ENCODE measurements around the gene ZBTB49.

Gene ZBTB49

DNA sequence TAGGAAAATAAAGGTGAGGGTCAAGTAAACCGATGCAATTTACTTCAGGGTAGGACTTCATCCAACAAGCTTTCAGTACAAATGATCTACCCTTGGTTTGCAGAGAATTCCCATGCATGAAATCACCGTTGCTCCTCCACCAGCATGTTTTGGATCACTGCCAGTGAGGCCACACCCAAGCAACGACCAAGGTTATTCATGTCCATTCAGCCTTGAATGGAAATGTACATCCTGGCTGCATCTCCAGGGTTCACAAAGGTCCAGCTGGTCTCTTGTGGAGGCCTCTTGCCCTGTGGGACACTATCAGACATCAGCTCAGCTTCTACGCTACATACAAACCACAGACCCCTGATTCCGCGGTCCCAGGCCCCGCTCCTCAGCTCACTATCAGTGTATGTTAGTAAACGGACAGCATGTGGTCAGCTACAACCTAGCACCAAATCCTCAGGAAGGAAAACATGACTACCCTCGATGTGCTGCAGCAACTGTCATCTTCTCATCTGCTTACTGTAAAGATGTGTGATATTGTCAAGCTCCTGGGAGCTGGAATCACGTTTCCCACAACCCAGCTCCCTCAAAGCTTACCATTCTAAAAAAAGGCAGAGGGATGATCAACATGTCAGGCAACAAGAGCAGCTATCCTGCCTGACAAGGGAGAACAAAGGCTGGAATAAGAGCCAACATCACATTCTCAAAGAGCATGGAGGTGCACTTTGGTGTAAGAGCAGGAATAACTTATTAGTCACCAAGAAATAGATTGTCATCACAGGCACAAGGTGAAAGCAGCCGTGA is 5.0 kb upstream of the ZBTB49 start:
- DNase-seq, result no peak

DNA sequence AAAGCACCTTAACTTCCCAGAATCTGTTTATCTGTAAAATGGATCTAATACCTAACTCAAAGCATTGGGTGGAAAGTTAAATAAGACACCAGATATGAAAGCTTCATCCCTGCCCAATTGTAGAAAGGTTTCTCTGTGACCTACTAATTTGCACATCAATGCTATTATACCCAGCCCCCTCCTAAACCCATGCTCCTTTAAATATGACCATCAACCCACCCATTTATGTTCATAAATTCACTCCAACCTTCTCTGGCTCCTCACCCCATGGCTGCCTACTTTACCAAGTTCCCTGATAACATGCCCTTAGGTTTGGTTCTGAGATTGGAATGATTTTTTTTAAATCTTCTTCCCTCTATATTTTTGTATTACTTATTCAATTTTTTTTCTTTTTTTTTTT is 2.0 kb upstream of the ZBTB49 start:
- no peak for DNase-seq

DNA sequence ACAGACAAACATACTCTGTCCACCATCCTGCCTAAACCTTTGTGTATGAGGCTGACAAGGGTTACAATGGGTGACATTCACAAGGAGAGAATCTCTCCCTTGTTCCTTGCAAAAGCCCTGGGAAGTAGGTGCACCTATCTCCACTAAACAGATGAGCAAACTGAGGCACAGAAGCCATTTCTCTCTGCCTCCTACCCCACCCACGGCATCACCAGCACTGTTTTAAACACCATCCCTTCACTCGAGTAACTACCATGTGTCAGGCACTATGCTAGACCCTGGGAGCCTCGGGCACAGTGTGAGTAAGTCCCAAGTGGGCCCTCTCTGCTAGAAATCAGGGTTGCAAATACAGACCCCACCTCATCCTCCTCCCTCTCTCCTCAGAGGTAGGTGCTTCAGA is 996 bp upstream of the ZBTB49 start:
- no peak for DNase-seq

DNA sequence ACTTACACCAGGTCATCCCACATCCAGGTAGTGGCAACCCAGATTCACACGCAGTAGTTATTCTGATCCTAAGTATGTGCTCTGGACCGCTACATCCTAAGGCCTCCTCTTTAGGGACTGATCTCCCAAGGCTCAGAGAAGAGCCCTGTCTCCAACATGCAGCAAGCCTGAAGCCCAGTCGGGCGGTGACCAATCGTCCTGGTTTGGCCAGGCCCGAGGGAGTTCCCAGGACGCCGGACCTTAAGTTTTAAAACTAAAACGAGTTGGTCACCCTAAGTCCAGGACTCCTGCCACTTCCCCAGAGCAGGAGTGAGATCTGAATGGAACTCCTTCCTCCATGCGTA is 482 bp upstream of the ZBTB49 start:
- DNase-seq, result no peak

DNA sequence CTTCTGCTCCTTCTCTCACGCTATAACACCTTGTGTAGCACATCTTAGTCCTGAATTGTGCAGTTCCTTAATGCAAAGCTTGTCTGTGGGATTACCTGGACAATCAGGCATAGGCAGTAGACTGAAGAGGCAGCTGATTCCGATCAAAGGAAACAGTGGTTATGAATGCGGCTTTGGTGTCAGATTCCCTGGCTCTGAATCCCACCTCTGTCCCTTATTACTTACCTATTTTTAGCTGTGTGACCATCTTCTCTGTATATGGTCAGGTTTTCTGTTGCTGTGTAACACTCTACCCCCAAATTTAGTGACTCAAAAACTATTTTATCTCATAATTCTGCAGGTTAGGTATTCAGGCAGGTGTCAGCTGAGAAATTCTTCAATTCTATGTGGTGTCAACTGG is 3.2 kb downstream of the ZBTB49 start:
- DNase-seq, result no peak

DNA sequence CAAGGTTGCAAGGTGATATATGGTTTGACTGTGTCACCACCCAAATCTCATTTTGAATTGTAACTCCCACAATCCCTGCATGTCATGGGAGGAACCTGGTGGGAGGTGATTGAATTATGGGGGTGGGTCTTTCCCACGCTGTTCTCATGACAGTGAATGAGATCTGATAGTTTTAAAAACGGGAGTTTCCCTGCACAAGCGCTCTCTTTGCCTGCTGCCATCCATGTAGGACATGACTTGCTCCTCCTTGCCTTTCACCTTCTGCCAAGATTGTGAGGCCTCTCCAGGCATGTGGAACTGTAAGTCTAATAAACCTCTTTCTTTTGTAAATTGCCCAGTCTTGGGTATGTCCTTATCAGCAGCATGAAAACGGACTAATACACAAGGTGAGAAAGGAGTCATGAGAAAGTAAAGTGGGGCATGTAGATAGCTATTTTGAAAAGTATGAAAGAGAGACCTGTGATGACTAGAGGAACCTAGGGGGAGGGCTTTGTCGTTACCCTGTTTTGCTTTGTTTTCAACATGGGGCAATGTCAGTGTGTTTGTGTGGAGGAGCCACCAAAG is 6.3 kb downstream of the ZBTB49 start:
- no peak for DNase-seq

DNA sequence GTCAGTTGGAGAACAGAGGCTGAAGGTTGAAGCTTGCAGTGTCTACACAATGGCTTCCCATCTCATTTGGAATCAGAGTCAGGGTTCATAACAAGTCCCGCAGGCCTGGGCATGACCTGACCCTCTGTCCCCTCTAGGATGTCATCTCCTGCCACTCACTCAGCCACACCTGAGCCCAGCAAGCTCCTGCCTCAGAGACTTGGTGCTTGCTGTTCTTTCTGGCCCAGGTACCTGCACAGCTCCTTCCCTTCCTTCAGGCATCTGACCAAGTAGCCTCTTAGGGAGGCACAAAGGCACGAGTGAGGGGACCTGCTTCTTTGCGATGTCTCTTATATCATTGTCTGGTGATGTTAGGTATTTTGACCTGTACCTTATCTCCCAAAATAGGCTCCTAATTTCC is 9.0 kb downstream of the ZBTB49 start:
- DNase-seq, result no peak

DNA sequence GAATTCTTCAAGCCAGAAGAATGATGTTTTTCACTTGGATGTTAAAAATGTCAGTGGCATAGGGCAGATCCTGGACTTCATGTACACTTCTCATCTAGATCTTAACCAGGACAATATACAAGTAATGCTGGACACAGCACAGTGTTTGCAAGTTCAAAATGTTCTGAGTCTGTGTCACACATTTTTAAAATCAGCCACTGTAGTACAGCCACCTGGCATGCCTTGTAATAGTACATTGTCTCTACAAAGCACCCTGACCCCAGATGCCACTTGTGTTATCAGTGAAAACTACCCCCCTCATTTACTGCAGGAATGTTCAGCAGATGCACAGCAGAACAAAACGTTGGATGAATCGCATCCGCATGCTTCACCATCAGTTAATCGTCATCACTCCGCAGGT is 11.9 kb downstream of the ZBTB49 start:
- DNase-seq, result no peak

DNA sequence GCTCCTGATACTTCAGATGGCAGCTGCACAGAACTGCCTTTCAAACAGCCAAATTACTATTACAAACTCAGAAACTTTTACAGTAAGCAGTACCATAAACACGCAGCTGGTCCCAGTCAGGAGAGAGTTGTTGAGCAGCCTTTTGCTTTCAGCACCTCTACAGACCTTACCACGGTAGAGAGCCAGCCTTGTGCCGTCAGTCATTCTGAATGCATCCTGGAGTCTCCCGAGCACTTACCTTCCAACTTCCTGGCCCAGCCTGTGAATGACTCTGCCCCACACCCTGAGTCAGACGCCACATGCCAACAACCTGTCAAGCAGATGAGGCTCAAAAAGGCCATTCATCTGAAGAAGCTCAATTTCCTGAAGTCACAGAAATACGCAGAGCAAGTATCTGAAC is 12.4 kb downstream of the ZBTB49 start:
- no peak for DNase-seq

DNA sequence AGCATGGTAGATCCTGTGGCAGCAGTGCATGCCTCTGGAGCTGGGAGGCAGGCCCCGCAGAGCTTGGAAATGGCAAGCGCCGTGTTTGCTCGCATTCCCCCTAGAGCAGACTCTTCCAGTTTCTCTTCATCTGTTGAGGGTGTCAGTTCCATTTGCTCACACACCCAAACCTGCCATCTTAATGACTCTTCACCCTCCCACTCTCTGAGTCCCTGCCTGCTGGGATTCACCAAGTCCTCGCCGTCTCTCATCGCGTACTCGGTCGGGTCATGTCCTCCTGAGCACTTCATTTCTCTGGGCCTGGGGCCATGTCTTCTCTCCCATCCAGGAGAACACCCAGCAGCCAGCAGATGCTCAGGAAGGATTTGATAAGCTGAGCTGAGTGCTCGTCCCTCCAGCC is 16.9 kb downstream of the ZBTB49 start:
- no peak for DNase-seq

DNA sequence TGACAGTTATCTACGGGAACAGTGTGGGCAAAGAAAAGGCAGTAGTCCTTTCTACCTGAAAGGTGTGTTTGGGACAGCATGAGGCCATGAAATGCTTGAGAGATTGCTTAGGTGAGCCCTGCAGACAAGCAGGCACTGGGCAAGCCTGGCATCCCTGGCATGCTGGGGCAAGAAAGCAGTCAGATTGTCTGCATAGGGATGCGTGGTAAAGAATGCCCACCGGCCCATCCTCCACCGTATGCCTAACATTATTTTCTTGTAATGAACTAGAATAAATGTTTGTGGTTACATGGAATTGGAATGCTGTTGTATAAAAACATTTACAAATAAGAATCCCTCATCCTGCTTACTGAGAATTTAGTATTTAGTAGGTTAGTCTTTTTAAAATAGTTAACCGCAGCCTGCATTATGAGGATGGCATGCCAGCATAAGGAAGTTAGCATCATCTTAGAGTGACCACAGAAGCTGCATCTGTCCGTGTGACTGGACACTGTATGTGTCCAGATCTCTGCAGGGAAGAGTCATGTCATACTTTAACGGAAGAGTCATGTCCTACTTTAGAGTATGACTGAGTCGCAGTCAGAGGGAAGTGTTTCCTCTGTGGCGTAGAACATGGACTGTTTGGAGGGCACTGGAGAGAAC is 18.9 kb downstream of the ZBTB49 start:
- no peak for DNase-seq

DNA sequence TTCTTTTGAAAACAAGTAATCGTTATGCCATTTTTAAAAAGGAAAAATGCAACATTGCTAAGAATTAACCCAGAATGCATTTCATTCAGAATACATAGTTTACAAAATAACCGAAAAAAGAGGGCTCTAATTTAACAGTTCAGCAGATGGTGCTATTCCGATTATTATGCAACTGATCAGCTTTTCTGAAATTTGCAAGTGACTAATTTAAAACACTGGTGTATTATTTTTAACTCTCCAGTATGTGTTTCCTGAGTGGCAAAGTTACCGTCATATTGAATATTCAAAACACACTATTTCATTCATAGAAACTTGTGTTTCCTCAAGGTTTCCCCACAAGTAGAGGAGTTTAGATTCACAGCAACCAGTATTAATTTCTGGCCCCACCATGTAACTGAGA is 21.1 kb downstream of the ZBTB49 start:
- no peak for DNase-seq

DNA sequence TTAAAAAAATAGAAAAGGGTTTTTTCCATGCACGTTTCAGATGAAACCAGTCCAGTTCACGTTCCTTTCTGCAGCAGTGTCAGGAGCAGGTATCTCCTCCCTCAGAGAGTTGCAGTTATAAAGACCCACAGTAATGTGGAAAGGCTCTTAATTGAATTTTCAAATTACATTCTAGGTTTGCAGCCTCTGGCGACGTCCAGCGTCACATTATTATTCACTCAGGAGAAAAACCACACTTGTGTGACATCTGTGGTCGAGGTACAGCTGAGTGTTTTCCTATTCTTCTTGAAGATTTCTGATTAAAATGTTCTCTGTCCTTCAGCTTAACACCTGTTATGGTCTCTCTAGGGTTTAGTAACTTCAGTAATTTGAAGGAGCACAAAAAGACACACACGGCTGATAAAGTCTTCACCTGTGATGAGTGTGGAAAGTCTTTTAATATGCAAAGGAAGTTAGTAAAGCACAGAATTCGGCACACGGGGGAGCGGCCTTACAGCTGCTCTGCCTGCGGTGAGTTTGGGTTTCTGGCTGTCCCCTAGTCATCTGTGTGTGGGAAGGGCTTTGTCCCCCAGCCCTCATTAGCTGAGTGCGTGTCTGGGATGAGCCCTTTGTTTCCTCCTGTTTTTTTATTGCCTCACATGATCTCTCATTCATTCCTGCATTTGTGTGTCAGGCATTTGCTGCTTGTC is 25.6 kb downstream of the ZBTB49 start:
- no peak for DNase-seq

DNA sequence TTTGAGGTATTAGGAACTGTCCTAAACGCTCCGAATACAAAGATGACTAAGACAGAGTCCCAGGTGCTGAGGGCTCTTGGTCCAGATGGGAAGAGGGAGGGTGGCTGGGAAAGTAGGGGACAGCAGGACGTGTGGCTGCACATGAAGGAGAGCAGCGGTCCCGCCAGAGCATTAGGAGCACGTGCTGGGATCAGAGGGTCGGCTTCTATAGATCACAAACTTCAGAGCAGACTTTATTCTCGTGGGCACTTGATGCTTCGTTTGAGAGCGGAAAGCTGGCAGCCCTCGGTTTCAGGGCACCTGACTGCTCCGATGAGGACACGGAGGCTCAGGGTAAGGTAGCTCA is 26.1 kb downstream of the ZBTB49 start:
- DNase-seq, result no peak

DNA sequence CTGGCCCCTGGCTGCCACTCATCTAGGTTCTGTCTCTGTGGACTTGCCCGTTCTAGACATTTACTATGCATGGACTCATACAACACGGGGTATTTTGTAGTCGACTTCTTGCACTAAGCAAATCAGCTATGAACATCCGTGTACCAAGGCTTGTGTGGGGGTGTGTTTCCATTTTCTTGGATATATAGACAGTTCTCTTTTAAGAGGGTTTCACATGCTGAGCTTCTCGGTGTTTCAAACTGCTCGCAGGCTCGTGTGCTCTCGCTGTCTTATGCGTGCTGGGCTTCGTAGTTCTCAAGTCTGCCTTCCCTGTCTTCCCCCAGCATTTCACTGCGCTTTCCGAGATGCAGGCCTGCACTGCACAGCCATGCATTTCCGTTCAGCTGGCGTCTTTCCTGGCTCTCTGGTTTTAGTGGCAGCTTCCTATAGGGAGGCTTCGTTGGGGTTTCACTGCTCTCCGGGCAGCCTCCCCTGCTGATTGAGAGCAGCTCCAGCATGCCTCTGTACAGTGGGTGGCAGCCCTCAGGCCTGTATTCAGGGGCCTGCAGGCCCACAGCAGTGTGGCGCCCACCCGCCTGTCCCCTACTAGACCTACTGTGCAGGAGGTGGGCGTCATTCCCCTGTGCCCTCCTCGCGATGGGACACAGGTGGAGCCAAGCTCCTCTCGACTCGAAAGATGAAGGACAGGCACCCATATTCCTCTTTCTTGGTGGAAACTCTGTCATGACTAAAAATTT is 27.6 kb downstream of the ZBTB49 start:
- DNase-seq, result no peak

DNA sequence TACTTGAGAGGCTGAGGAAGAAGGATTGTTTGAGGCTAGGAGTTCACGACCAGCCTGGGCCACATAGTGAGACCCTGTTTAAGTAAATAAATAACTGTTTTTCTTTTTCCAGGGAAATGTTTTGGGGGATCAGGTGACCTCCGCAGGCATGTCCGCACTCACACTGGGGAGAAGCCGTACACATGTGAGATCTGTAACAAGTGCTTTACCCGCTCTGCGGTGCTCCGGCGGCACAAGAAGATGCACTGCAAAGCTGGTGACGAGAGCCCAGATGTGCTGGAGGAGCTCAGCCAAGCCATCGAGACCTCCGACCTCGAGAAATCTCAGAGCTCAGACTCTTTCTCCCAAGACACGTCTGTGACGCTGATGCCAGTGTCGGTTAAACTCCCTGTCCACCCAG is 30.5 kb downstream of the ZBTB49 start:
- DNase-seq, result no peak

DNA sequence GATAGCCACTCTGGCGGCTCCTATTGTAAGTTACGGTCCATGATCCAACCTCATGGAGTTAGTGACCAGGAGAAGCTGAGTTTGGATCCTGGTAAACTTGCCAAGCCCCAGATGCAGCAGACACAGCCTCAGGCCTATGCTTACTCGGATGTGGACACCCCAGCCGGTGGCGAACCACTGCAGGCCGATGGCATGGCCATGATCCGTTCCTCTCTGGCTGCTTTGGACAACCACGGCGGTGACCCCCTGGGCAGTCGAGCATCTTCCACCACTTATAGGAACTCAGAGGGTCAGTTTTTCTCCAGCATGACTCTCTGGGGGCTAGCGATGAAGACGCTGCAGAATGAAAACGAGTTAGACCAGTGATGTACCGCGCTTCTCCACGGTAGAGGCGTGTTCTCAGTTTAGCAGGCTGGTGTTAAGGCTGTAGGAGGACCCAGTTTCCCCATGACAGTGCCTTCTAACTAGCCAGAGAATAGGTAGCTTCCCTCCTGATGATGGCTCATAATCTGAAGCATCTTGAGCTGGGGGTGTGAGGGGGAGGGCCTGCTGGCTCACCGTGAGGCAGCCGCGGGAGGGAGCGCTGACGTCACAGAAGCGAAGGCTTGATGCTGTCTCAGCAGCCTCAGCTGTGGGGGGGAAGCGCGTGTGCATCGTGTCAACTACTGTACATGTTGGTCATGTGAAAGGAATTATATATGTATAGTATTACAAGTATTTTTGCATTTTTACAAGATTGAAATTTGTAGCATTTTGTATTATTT is 31.1 kb downstream of the ZBTB49 start:
- DNase-seq, result no peak

DNA sequence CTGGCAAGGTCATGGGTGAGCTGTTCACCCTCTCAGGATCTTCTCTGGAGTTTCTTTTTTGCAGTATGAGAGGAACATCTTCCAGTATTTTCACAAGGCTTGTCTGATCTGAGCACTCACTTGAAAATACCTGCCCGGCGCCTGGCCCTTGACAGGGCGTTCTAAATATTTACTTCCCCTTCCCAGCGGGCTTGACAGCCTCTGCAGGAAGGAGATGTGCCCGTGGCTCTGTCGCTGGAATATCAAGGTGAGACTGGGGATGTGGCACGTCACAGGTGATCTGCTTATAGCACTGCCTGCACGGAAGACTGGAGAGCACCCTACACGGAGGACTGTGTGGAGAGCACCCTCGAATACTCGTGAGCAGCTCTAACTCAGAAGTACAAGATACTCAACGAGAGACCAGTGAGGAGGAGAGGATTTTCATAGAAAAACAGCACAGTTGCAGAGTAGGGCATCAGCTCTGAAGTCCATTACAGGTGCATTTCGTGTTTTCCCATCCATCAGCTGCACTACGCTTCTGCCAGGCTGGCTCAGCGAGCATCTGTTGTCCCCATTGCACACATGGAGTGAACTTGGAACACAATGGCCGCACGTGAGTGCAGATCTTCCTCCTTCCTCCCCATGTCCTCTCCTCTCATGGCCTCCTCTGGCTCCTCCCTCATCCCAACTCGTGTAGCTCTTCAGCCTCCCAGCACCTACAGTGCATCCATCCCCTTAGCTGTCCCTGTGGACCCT is 32.1 kb downstream of the ZBTB49 start:
- no peak for DNase-seq

DNA sequence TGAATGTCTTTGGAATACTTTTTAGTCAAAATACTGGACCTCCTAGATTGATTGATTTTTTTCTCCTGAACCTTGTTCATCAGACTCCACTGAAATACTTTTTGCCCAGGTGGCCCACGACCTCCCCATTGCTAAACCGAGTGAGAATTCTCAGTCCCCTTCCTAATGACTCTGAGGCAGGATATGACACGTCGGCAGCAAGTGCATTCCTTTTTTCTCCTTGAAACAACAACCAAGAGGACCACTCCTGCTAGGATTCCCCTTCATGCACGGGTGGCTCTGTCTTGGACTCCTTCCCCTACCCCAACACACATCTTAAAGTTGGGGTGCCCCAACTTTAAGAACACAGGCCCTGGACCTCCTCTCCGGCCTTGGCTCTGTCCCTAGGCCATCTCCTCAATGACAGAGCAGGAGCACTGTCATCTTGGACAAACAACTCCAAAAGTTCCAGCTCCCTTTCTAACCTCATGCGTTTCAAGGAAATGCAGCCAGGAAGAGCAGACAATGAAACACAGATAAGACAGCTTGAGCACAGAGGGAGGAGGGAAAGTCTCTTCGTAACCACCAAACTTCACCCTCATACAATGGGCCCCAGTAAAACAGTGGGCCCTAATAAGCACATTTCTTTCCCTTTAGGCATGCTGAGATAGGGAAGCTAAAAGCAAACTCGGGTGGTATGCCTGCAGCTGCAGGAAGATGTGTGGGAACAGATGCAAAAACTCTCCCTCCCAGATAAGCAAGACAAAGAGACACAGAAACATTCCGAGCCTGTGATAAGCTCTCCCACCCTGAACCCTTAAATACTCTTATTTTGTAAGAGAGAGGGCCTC is 33.9 kb downstream of the ZBTB49 start:
- DNase-seq, result no peak

DNA sequence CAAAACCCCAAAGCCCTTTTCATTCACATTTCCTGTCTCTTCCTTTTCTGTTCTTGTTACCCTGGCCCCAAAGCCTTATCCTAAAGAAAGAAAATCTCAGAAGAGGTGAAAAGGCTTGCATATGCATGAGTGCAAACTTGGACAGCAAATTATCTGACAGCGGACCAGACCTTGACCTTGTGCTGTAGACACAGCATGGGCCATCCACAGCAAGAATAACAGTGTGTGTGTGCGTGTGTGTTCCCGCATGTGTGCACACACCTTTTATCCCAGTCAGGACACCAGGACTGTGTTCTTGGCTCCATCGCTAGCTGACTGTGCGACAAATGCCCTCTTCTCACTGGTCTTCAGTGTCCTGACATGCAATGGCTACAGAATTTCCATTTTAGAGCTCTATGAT is 35.3 kb downstream of the ZBTB49 start:
- no peak for DNase-seq

DNA sequence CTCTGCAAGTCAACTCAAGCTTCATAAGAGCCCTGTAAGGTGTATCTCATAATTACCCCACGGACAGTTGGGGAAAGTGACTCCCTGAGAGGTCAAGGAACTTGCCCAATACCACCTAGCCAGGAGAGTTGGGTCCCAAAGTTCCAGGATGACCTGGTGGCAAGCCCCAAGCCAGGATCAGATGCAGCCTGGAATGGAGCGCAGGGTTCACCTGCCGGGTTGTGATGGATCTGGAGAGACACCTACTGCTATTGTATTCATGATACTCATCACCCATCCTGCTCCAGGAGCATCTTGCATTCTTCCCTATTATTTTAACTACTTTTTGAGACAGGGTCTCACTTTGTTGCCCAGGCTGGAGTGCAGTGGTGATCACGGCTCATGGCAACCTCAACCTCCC is 36.1 kb downstream of the ZBTB49 start:
- no peak for DNase-seq
